Measurements from ENCODE around the gene PIGU.

The PIGU gene

DNA sequence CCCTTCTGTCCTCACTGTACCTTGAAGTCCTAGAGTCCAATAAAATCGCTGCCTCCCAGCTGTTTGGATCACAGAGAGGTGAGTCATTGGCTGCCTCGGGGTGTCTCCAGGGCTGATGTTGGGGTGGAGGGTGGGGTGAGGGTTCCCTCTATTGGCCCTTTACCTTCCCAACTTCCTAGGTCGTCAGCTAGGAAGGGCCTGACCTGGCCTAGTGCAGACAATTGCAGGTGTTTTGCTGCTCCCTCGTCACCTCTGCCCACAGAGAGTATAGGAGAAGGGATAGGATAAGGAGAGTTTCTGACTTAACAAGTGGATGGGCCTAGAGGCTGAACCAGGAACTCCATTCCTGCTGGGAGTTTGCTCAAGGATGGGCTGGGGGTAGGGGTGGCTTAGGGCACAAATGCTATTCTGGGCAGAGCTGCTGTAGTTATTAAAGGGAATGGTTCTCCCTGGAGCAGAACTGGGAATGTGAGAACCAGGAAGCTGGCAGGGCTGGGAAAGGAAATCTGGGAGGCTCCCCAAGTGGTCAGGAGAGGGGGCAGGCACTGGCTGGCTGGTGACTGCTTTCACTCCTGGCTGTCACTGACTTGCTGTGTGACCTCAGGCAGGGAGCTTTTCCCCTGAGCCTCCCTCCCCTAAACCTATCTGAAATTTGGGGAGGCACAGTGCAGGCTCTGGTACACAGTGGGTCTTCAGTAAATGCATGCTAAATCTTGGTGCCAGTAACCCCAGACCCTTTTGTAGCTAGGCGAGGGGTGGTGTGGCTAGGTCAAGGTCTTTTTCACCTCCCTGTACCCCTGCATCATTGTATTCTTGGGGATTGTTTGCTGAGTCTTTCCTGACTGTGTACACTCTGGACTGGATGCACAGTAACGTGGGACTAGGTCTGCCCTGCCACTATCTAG, 28.8 kb upstream of the PIGU start:
- no peak overlapping the region for H3K4me3 ChIP-seq (ENCODE audit: low read depth, low read length)
- no peak for DNase-seq (ENCODE audit: low read depth)

DNA sequence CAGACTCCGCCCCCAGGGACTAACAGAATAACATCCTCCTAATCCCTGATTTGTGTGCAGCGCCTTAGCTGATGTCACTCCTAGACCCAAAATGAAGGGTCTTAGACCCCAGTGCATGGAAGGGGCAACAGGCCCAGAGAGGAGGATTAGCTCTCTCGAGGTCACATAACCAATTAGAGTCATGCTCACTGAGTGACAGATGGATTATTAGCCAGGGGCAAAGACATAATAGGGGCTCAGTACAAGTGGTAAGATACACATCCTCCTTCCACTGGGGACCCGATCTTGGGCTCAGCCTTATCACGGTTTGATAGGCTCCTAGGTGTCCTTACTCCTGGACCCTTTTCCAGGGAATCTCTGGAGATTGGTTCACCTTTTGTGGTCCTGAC, 28.1 kb upstream of the PIGU start:
- no peak for DNase-seq (ENCODE audit: low read depth)
- TF ChIP-seq, protein P1, sequence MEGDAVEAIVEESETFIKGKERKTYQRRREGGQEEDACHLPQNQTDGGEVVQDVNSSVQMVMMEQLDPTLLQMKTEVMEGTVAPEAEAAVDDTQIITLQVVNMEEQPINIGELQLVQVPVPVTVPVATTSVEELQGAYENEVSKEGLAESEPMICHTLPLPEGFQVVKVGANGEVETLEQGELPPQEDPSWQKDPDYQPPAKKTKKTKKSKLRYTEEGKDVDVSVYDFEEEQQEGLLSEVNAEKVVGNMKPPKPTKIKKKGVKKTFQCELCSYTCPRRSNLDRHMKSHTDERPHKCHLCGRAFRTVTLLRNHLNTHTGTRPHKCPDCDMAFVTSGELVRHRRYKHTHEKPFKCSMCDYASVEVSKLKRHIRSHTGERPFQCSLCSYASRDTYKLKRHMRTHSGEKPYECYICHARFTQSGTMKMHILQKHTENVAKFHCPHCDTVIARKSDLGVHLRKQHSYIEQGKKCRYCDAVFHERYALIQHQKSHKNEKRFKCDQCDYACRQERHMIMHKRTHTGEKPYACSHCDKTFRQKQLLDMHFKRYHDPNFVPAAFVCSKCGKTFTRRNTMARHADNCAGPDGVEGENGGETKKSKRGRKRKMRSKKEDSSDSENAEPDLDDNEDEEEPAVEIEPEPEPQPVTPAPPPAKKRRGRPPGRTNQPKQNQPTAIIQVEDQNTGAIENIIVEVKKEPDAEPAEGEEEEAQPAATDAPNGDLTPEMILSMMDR (IDR thresholded peaks at IDR 0.05; ENCODE audit: low read depth, low read length, missing control alignments), result no peak
- peak overlapping the region; percentile 71 for H3K4me3 ChIP-seq (ENCODE audit: low read depth, low read length)

More for the DNA sequence above, 28.8 kb upstream of the PIGU start:
- TF ChIP-seq, protein P1 (IDR thresholded peaks at IDR 0.05; ENCODE audit: low read depth, low read length, missing control alignments), result peak; percentile 11

DNA sequence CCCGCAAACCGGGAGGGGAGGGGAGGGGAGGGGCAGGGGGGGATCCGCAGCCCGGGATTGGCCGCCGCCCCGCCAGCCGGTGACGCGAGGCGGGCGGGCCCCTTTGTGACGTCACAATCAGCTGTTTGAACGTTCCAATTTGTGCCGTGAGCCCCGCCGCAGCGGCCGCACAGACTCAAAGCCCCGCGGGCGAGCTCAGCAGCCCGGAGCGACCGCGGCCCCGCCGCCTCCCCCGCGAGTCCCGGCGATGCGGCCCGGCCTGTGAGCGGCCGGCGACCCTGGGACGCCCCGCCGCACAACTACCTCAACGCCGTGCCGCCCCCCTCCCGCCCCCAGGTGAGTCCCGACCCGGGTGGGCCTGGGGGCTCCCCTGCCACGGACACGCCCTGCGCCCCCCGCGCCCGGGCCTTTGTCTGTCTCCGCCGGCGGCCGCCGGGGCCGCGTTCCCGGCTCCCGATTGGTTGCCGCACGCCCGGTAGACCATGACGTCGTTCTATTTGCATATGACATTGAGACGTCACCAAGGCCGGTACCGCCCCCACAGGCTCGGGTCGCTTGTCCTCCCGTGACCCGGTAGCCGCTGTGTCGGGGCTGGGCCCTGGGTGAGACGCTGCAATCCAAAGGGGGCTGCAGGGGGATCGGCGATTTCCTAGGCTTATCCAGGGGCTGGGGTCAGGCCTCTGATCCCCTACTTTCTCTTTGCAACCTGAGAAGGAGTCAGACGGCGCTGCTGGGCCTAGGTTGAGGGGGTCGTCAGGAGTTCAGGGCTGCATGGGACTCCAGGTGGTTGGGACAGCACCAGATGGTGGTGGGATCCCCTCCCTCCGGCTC, 27.5 kb upstream of the PIGU start, which contains the start of gene TP53INP2:
Gene TP53INP2, plus strand, starts transcription at position 168 of the 831 bp plus-strand sequence. CDS start 4,396 bp downstream, outside the sequence.
- TF ChIP-seq, protein P1 (IDR thresholded peaks at IDR 0.05; ENCODE audit: low read depth, low read length, missing control alignments), result no peak
- peak within 1 kb of the TSS; percentile 71 for H3K4me3 ChIP-seq (ENCODE audit: low read depth, low read length)
- DNase-seq (ENCODE audit: low read depth), result peak; percentile 68

DNA sequence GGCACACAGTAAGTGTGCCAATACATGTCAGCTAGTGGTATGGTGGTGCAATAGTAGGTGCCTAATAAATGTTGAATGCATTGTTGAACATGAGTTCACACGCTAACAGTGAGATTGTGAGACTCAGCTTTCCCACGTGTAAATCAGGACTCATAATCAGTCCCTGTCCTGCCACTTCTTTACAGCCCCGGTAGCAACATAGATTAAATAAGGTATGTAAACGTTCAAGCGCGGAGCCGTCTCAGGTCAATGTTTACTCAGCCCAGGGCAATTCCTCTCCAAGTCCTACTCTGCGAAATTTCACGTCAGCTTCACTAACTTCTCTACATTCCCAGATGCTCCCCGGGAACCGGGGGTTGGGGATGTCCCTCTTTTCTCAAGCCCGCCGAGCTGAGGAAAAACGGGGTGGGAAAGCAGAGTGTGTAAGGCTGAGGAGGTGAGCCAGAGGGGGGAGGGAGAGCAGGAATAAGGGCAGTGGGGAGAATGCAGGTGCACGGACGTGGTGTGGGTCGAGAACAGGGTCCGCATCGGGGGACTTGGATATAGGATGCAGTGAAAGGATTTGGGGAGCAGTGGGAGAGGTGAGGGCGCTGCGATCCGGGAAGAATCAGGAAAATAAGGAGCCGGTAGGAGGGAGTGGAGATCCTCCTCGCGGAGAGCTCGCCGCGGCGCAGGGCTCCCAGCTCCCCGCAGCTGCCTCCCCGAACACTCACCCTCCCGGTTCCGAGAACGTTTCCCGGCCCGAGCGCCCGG, 26.7 kb upstream of the PIGU start:
- TF ChIP-seq, protein P1 (IDR thresholded peaks at IDR 0.05; ENCODE audit: low read depth, low read length, missing control alignments), result no peak
- DNase-seq (ENCODE audit: low read depth), result no peak
- peak overlapping the region; percentile 71 for H3K4me3 ChIP-seq (ENCODE audit: low read depth, low read length)

DNA sequence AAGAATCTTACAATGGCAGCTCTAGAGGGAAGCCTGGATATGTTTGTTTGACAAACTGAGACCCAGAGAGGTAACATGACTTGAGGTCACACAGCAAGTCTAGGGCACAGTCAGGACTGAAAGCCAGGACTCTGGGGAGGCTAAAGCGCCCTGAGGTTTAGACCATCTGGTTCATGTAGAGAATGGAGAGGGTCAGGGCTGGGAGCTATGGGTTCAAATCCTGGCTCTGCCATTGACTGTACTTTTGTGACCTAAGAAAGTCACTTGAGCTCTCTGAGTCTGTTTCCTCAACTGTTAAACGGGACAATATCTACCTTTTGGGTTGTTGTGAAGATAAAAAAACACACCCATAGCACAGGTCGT, 26.1 kb upstream of the PIGU start:
- TF ChIP-seq, protein P1 (IDR thresholded peaks at IDR 0.05; ENCODE audit: low read depth, low read length, missing control alignments), result no peak
- DNase-seq (ENCODE audit: low read depth), result no peak
- no peak overlapping the region for H3K4me3 ChIP-seq (ENCODE audit: low read depth, low read length)

DNA sequence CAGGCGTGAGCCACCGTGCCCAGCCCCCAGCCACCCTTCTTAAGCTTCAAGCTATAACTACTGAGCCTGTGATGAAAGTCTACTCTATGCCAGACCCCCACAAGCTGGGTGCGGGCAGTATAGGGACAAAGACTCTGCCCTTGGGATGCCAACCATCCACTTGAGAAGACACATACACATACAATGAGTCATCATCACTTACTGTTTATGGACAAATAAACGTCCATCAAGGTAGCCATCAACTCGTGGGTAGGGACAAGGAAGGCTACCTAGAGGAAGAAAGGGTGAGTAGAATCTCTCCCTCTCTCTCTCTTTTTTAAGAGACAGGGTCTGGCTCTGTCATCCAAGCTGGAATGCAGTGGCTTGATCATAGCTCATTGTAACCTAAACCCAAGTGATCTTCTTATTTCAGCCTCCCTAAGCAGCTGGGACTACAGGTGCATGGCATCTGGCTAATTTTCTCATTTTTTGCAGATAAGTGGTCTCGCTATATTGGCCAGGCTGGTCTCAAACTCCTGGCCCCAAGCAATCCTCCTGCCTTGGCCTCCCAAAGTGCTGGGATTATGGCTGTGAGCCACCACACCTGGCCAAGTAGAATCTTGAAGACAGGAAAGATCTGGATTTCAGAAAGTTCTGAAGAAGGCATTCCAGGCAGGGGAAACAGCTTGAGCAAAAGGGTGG, 24.7 kb upstream of the PIGU start:
- DNase-seq (ENCODE audit: low read depth), result no peak
- TF ChIP-seq, protein P1 (IDR thresholded peaks at IDR 0.05; ENCODE audit: low read depth, low read length, missing control alignments), result no peak
- no peak overlapping the region for H3K4me3 ChIP-seq (ENCODE audit: low read depth, low read length)
